ENCODE results near the gene USB1.

GRCh38 chr16:57982385-57982784, 18.8 kb upstream of the USB1 start:
- TF ChIP-seq GATA2 (IDR thresholded peaks at IDR 0.05; ENCODE audit: low read depth, low read length): peak; percentile 65
- TF ChIP-seq GATA3 (IDR thresholded peaks at IDR 0.05; ENCODE audit: low read depth, low read length): no peak

Measured in SH-SY5Y (cell line).